Glutamatergic neuron (in vitro differentiated cells): ENCODE results near the gene KRT24. TPM values are rescaled to one million over a fixed set of nuclear protein-coding genes. Genes with fewer than 3 reads are reported as not detected.

ENCODE experiments used
- DNase-seq: peaks from one replicate; pipeline ENCODE4 v3.0.0; 2022
- H3K27ac Mint-ChIP-seq: one replicate; pipeline ENCODE4 v1.8.0; 2020; ENCODE audit warnings: mild to moderate bottlenecking, mixed read lengths, inconsistent platforms; ENCODE audit not compliant: unreplicated experiment
- H3K27me3 Mint-ChIP-seq: one replicate; pipeline ENCODE4 v1.8.0; 2020; ENCODE audit warnings: mild to moderate bottlenecking, moderate library complexity, mixed read lengths, inconsistent platforms; ENCODE audit not compliant: unreplicated experiment
- H3K36me3 Mint-ChIP-seq: one replicate; pipeline ENCODE4 v1.8.0; 2020; ENCODE audit warnings: mild to moderate bottlenecking, mixed read lengths, inconsistent platforms; ENCODE audit not compliant: unreplicated experiment
- H3K4me1 Mint-ChIP-seq: one replicate; pipeline ENCODE4 v1.8.0; 2020; ENCODE audit warnings: mild to moderate bottlenecking, low read depth, mixed read lengths, inconsistent platforms; ENCODE audit not compliant: unreplicated experiment
- H3K4me3 Mint-ChIP-seq: one replicate; pipeline ENCODE4 v1.8.0; 2020; ENCODE audit warnings: mild to moderate bottlenecking, mixed read lengths, inconsistent platforms; ENCODE audit not compliant: unreplicated experiment
- H3K9me3 Mint-ChIP-seq: one replicate; pipeline ENCODE4 v1.8.0; 2020; ENCODE audit warnings: mild to moderate bottlenecking, moderate library complexity, mixed read lengths, inconsistent platforms; ENCODE audit not compliant: unreplicated experiment
- CTCF ChIP-seq: fragments of 200-600 bp; sonication (generic); IDR thresholded peaks from one replicate; pipeline ENCODE4 v1.5.0; 2021; ENCODE audit not compliant: partially characterized antibody, unreplicated experiment
- total RNA-seq: library from RNA; stranded (reverse); fragmentation: NEBNext Ultra II Directional; extraction: Animal tissue kit (Norgen Biotek cat#: 25700); gene quantifications from one replicate; pipeline ENCODE4 v1.2.1, GENCODE V29; 2021; ENCODE audit not compliant: unreplicated experiment

The KRT24 gene
- total RNA-seq, 1 donor from 2014 or later = not detected

- TF ChIP-seq CTCF = no peak
- Mint-ChIP-seq H3K4me3 (no peak overlapping the region), H3K4me1 (peaks cover 5% of the 10 kb centered on the region), H3K27me3 (peaks cover 2% of the 10 kb centered on the region), H3K27ac (no peak overlapping the region), H3K36me3 (no peaks in the 10 kb centered on the region), H3K9me3 (no peaks in the 10 kb centered on the region)
- no peak for DNase-seq
Measured at GRCh38 chr17:40699371-40699770, 4.2 kb downstream of the KRT24 start.

DNA sequence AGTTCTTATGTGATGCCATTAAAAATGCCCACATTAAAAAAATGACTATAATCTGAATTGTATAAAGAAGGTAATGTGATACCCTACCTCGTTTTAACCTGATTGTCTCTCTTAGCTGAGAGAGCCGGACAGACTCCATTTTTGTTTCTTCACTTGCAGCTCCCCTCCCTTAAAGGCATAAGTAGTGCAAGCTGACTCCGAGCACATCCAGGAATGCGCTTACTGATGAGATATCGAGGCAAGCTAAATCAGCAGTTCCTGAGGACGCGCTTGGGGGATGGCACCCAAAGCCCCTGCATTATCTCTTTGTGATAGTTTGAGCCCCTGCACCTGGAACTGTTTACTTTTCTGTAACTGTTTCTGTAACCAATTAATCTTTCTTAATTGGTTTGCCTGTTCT, 6.3 kb downstream of the KRT24 start:
- Mint-ChIP-seq H3K9me3 (no peaks in the 10 kb centered on the region), H3K27ac (no peak overlapping the region), H3K36me3 (no peaks in the 10 kb centered on the region), H3K27me3 (peaks cover 4% of the 10 kb centered on the region), H3K4me3 (no peak overlapping the region), H3K4me1 (peaks cover 5% of the 10 kb centered on the region)
- no peak for DNase-seq
- no peak for TF ChIP-seq CTCF

DNA sequence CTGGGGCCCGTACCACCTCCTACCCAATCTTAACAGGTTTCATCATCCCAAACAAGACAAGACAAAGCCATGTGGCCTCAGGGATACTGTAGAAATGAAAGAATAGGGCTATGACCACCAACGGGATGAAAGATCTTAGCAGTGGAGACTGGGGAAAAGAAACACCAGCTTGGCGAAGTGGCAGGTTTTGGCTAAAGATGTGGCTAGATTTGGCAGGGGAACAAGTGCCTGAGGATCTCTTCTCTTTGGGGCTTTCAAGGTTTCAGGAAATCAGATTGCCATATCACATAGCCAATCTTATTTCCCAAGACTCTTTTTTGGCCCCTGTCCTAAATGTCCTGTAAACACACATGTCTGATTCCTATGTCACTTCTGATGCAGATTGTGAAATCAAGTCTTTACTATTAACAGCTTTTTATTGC, 6.9 kb downstream of the KRT24 start:
- TF ChIP-seq CTCF = no peak
- no peak for DNase-seq
- H3K4me3 Mint-ChIP-seq = no peak overlapping the region
- no peaks in the 10 kb centered on the region for H3K36me3 Mint-ChIP-seq
- peaks cover 5% of the 10 kb centered on the region for H3K4me1 Mint-ChIP-seq
- no peaks in the 10 kb centered on the region for H3K9me3 Mint-ChIP-seq
- H3K27me3 Mint-ChIP-seq = peaks cover 4% of the 10 kb centered on the region
- no peak overlapping the region for H3K27ac Mint-ChIP-seq

GRCh38 chr17:40695874-40696472, 7.6 kb downstream of the KRT24 start:
- peaks cover 5% of the 10 kb centered on the region for H3K4me1 Mint-ChIP-seq
- no peaks in the 10 kb centered on the region for H3K9me3 Mint-ChIP-seq
- no peak overlapping the region for H3K27ac Mint-ChIP-seq
- no peak for DNase-seq
- peaks cover 4% of the 10 kb centered on the region for H3K27me3 Mint-ChIP-seq
- no peak for TF ChIP-seq CTCF
- H3K36me3 Mint-ChIP-seq = no peaks in the 10 kb centered on the region
- no peak overlapping the region for H3K4me3 Mint-ChIP-seq

GRCh38 chr17:40694584-40694983, 9.0 kb downstream of the KRT24 start:
- Mint-ChIP-seq H3K4me1 (peaks cover 5% of the 10 kb centered on the region), H3K36me3 (no peaks in the 10 kb centered on the region), H3K27me3 (peaks cover 2% of the 10 kb centered on the region), H3K27ac (no peak overlapping the region), H3K4me3 (no peak overlapping the region), H3K9me3 (no peaks in the 10 kb centered on the region)
- TF ChIP-seq CTCF = no peak
- DNase-seq = no peak
